Stimulated activated CD8-positive, alpha-beta memory T cell treated with anti-CD3 and anti-CD28 coated beads, Interleukin-7, amount 100 ng/mL, for 1 hour (primary cell): ENCODE results near the gene LAMC3.

Source experiments
- DNase-seq, 2 donors: peaks; one replicate each; pipeline ENCODE4 v3.0.0-alpha.2; 2020; ENCODE audit warnings: low read depth in 2 of 2

Gene LAMC3

GRCh38 chr9:131011274-131012022 is 2.5 kb downstream of the LAMC3 start:
- no peak for DNase-seq

GRCh38 chr9:131012023-131012334 is 3.0 kb downstream of the LAMC3 start:
- no peak for DNase-seq

GRCh38 chr9:131012396-131012917 is 3.5 kb downstream of the LAMC3 start:
- no peak for DNase-seq

GRCh38 chr9:131013015-131013755 is 4.2 kb downstream of the LAMC3 start:
- no peak for DNase-seq

GRCh38 chr9:131013771-131014676 is 5.0 kb downstream of the LAMC3 start:
- DNase-seq = no peak

GRCh38 chr9:131015112-131015511 is 6.1 kb downstream of the LAMC3 start:
- no peak for DNase-seq

- DNase-seq = no peak
Observed at GRCh38 chr9:131015876-131016397, 7.0 kb downstream of the LAMC3 start.

- DNase-seq = no peak
Observed at GRCh38 chr9:131017067-131017466, 8.1 kb downstream of the LAMC3 start.

GRCh38 chr9:131018621-131019020 is 9.6 kb downstream of the LAMC3 start:
- no peak for DNase-seq

GRCh38 chr9:131019388-131020239 is 10.6 kb downstream of the LAMC3 start:
- no peak for DNase-seq

GRCh38 chr9:131020388-131020787 is 11.4 kb downstream of the LAMC3 start:
- no peak for DNase-seq

- DNase-seq = no peak
Observed at GRCh38 chr9:131020862-131021261, 11.9 kb downstream of the LAMC3 start.

- DNase-seq = no peak
Observed at GRCh38 chr9:131021785-131022184, 12.8 kb downstream of the LAMC3 start.

- no peak for DNase-seq
Observed at GRCh38 chr9:131024978-131025868, 16.2 kb downstream of the LAMC3 start.

GRCh38 chr9:131025953-131026858 is 17.2 kb downstream of the LAMC3 start:
- no peak for DNase-seq

- no peak for DNase-seq
Observed at GRCh38 chr9:131027048-131027871, 18.3 kb downstream of the LAMC3 start.

GRCh38 chr9:131027872-131028179 is 18.9 kb downstream of the LAMC3 start:
- DNase-seq = no peak

- DNase-seq = no peak
Observed at GRCh38 chr9:131028221-131028884, 19.4 kb downstream of the LAMC3 start.
